GM18508 (cell line): Measurements from ENCODE around the gene PALD1.

Experiments
- ATAC-seq: cut with Tn5 transposase; IDR thresholded peaks from one replicate; pipeline ENCODE4 v1.9.1; 2021; ENCODE audit warnings: moderate number of reproducible peaks; ENCODE audit not compliant: insufficient read depth, unreplicated experiment

The PALD1 gene

DNA sequence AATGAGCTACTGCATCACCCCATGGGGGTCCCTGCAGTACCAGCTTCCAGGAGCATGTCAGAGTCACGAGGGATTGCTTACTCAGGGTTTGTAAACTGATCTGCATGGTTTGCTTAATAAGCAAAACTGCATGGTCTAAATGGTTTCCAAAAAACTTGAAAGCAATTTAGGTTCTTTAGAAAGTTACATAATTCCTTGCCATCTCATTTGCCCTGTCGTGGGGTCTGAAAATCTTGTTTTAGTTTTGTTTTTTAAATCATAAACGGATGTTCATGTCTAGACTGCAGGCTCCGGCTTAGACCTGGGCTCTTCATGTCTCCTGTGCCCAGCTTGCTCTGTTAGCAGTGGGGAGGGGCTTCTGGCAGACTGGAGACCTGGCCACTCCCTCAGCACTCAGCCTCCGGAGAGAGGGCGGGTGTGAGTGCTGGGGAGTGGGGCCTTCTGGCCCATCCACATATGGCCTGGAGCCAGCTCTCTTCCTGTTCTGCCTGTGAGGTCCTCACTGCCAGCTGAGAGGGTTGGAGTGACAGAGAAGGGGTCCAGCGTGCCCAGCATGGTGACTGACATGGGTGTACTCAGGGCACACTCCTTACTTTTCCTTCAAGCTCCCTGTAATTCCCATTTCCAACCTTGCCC is 106.5 kb downstream of the PALD1 start:
- ATAC-seq, result no peak

DNA sequence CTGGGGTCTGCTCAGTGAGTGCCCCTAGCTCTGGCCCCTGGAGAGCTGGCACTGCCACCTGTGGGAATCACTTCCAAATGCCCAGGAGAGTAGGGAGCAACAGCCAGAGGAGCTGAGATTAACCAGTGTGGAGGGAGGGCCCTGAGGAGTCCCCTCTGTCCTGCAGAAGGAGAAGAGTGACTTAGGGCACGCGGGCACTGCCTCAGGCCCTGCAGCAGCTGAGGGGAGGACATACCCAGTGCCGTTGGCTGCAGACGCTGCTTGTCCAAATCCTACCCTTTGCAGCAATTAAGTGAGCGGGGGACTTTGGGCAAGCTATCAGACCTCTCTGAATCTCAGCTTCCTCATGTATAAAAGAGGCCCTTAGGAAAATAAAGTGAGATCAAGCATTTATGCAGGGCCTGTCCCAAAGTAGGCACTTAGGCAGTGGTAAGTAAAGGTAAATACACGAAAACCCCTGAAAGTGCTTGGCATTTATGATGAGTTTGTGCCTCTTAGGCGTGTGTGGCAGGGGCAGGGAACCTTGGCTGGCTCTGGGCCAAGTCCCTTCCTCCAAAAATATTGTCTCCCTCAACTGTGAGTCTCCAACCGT is 107.1 kb downstream of the PALD1 start:
- ATAC-seq, result no peak

DNA sequence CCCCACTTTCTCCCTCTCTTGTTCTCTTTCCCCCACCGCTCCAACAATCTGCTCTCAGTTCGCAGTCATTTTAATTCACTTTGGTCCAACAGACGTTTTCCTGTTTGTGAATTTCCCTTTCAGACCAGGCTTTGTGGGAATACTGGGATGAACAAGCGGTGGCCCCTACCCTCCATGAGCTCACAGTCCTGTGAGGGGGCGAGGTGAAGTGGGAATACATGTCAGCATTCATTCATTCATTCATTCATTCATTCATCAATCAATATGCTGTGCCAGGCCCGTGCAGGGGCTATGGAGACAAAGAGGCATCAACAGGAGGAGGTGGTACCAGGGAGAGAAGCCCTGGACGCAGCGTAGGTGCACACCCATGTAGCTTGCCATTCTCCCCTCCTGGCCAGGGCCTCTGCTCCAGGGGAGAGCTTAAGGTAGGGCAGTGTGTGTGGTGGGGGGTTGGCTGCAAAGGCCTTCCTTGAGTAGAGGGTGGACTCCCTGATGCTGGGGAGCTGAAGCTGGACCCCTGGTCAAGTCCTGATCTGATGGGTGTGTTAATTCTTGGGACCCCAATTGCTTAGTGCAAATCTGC is 107.9 kb downstream of the PALD1 start:
- ATAC-seq, result no peak

DNA sequence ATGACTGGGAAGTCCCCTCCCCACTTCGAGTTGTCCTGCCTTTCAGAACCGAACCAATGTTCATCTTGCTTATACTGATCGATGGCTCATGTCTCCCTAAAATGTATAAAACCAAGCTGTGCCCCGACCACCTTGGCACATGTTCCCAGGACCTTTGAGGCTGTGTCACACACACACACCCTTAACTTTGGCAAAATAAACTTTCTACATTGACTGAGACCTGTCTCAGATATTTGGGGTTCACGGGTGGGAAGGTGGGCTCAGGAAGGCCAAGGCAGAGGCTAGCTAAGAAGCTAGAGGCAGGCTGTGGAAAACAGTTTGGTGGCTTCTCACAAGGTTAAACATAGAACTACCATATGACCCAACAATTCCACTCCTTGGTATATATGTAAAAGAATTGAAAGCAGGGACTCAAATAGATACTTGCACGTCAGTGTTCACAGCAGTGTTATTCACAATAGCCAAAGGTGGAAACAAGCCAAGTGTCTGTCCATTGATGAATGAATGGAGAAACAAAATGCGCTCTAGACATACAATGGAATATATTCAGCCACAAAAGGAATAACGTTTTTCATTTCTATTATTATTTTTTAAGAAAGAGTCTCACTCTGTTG is 108.6 kb downstream of the PALD1 start:
- ATAC-seq, result no peak

DNA sequence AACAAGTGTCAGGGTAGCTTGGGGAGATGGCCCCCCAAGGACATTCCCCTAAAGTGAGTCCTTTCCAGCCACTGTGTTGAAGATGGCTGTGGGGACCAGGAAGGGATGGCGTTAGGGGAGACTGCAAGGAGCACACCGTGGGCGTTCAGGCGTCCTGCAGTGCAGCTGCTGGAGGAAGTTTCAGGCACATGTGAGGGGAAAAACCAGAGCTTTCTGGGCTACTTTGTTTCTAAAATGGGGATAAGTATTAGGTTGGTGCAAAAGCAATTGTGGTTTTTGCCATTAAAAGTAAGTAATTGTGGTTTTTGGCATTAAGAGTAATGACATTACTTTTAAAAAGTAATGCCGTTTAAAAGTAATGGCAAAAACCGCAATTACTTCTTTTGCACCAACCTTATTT is 109.7 kb downstream of the PALD1 start:
- ATAC-seq, result no peak

DNA sequence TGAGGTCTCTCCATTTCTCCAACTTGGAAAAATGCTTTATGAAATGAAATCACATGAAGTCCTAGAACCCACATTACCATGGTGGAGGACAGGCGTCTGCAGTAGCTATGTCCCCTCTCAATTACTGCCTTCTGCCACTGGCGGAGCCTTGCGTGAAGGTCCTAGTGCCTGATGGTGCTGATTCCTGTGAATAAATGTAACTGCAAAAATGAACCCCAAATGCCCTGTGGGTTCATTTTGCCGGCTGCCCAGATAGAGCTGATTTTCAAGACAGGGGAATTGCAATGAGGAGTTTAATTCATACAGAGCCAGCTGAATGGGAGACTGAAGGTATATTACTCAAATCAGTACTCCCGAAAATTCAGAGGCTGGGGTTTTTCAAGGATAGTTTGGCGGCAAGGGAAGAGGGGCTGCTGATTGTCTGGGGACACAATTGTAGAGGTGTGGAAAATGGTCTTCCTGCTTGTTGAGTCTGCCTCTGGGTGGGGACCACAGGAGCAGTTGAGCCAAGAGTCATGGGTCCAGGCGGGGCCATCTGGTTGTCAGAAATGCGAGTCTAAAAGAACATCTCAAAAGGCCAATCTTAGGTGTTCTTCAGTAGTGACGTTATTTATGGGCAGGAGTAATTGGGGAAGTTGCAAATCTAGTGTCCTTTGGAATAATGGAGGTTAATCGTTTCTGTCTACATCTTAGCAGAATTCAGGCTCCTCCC is 110.4 kb downstream of the PALD1 start:
- ATAC-seq, result no peak

DNA sequence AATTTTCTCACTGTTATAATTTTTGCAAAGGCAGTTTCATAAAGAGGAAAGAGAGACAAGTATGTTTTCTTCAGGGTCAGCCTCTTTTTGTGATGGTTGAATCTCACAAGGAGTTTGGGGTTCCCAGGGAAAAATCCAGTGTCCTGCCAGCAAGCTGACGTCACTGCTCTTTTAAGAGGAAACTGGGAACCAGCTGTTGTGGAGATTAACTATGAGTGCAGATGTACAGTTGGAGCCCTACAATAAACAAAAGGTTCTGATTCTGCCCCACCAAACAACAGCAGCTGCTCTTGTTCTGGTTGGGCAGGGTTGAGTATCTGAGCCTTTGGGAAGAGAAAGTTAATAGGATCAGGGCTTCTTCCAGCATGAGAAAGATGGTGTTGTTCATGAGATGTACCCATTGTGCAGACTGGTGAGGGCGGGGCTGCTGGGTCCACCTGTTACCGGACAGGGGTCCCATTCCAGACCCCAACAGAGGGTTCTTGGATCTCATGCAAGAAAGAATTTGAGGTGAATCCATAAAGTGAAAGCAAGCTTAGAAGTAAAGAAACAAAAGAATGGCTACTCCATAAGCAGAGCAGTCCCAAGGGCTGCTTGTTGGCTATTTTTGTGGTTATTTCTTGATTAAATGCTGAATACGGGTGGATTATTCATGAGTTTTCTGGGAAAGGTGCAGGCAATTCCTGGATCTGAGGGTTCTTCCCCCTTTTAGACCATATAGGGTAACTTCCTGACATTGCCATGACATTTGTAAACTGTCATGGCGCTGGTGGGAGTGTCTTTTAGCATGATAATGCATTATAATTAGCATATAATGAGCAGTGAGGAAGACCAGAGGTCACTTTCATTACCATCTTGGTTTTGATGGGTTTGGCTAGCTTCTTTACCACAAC is 111.4 kb downstream of the PALD1 start:
- no peak for ATAC-seq

DNA sequence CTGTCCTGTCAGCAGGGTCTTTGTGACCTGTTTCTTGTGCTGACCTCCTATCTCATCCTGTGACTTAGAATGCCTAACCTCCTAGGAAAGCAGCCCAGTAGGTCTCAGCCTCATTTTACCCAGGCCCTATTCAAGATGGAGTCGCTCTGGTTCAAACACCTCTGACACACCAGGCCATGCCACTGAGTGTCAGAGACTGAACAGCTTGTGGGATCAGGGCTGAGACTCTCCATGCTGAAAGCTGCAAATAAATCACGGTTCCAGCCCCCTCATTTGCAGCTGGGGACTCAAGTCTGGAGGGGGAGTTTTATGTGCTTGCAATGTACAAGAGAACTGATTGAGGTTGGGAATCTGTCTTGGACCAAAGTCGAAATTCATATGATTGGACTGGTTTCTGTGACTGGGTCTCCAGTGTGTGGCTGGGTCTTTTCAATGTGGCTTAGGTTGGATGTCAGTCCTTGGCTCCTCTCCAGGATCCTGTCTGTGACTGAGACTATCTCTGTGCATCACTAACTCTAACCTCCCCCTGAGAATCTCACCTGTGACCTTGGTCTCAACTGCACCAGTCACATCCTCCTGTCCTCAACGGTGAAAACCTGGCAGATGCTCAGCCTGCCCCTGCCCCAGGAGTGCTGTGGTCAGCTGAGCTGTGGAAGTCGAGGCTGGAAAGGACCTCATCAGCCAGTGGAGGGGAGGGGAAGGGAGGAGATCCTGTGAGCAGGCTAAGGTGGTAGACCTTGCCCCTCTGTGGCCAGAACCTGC is 112.3 kb downstream of the PALD1 start:
- no peak for ATAC-seq

DNA sequence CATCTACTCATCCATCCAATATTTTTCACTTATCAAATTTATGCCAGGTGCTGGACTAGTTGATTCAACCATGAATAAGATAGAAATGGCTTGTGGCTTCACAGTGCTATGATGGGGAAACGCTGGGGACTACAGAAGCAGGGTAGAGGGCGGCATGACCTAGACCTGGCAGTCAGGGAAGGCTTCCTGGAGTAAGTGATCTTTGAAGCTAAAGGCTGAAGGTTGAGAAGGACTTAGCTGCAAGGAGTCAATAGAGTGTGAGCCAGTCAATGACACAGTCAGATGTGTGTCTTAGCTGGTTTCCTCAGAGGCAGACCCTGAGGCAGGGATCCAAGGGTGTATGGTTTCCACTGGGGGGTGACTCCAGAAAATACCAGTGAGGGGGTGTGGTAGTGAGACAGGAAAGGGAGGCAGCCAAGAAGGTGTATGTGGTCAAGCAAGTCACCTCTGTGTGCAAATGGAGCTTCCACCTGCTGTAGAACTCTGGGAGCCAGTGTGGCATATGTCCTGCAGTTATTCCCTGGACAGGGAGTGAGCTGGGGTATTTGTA is 113.7 kb downstream of the PALD1 start:
- no peak for ATAC-seq

DNA sequence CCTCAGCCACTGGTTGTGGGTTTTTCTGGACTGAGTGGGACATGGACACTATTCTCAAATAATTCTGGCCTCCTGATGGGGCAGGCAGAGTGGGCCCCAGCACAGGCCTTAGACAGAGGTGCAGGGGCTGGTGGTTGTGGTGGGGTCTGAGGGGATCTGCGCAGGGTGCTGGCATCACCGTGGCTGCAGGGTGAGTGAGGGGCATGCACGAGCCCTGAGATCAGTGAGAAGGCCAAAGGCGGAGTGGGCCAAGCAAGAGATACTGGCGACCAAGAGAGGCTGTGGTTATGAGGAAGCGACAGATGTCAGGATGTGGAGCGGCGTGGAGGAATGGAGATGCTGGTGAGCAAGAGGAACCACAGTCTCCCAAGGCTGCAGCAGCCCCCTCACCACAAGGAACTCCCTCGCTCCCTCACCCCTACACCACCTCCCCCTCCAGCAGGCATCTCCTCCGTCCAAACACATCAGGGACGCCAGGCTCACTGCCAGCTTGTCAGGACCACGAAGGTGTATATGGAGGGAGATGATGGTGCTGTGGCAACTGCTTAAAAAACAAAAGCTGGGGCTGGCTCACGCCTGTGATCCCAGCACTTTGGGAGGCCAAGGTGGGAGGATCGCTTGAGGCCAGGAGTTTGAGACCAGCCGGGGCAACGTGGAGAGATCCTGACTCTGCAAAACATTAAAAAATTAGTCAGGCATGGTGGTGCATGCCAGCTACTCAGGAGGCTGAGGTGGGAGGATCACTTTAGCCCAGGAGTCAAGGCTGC is 114.4 kb downstream of the PALD1 start:
- no peak for ATAC-seq

DNA sequence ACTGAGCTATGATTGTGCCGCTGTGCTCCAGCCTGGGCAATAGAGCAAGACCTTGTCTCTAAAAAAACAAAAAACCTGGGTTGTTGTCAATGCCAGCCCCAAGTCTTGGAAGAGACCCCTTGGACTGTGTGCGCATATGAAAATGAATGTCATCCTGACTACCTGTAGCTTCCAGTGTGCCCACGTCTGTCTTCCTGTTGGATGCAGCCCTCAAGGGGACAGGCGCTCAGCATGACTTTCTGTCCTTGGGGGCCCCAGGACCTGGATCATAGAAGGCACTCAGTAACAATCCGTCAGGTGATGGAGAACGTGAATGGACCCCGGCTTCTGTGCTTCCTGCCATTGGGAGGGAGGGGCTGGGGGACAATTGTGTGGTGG is 114.9 kb downstream of the PALD1 start:
- ATAC-seq, result no peak

DNA sequence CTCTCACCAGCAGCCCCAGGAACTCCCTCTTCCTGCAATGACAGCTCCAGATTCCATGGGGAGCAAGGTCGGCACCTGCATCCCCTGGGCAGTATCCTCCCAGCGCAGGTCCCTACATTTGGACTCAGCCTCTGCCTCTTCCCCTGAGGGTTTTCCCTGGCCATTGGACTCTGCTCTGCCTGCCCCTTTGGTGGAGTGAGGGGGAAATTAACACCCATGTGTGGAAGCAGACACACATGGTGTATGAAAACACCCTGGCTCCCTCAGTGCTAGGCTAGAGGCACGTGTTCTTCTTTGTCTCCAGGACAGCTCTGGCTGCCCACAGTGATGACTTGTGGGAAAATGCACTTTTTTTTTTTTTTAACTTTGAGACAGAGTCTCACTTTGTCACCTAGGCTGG is 115.6 kb downstream of the PALD1 start:
- no peak for ATAC-seq

DNA sequence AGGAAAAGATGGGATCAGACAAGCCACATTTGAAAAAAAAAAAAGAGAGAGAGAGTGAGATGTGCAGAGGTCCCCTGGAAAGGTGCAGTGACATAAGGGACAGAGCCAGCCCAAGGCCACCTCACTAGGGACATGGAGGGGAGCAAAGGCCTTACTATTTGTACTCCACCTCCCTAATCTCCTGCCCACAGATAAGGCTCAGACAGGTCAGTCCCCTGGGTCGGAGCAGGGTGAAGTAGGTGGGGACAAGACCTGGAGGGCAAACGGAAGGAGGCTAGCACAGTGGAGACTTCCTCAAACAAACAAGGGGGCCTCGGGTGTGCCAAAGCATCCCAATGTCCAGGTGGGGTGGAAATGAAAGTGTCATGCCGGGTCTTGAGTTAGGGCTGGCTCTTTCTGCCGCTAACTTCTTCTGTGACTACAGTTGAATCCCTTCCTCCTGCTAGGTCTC is 117.0 kb downstream of the PALD1 start:
- no peak for ATAC-seq

DNA sequence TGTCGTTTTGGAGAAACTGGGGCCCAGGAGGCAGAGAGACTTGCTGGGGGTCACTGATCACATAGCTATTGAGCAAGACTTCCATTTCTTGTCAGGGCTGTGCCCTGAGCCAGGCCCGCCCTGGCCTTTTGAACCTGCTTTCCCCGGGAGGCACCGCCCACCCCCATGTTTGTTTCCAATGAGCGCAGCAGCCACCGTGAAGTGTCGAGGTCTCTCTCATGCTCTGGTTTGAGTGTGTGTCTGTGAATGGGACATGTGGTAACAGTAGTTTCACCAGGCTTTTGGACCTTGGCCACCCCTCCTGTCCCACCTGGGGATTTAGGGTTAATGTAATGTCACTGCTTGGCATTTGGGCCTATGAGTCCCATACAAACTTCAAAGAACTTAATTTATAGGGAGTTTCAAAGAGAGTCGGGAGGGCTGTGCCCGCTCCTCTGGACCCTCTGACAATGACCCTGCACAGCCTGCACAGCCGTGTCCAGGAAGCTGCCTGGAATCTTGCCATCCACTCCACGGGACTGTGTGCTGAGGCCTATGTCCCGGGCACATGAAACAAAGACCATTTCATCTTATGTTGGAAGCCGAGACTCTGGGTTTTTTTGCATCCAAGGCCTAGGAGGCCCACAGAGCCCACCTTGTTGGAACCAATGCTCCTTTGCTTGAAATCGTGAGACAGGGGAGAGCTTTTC is 117.7 kb downstream of the PALD1 start:
- no peak for ATAC-seq

DNA sequence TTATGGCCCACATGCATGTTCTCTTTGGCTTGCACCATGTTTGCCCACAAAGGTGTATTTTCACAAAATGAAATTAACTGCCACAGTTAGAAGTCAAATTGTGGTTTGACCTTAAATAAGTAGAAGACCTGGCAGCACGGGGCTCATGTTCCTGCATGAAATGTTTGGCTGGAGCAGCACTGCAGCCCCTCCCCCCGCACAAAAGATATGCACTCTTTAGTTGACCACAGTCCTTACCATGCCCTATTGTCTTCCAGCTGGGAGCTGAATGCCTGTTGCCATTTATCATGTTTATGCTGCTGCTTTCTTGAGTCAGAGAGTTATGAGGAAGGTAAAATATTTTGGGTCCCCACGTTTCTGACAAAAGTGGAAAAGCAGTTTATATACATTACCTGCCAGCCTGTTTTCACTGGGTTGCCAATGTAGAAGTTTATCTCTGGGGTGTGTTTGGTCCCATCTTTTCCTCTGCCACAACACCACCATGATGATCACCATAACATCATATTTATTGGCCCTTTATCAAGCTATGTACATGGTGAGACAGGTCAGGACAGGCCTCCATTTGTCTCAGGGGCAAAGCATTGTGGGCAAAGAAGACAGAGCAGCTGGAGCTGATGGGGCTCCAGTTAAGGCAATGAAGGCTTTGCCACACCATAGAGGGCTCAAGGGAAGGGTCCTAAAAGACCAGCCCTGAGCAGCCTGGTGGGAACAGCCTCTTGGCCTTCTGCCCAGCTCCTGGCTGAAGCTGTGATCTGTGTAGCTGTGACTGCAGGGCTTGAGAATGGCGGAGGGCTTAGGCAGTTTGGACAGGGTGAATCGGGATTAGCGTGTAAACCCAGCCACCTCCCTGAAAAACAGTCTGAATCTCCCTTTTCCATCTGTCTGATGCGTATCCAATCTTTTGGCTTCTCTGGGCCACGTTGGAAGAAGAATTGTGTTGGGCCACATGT is 118.6 kb downstream of the PALD1 start:
- ATAC-seq, result no peak
